CD4-positive, alpha-beta T cell treated with Interferon alpha-2 for 1 hour (primary cell): Measurements from ENCODE around the gene FBLIM1.
"Not testable (repeated sequence)": the region's sequence is repeated elsewhere in the genome, so short reads cannot be mapped to it uniquely, and the experiment has no call there.

Source experiments
- DNase-seq, 2 donors: peaks; one replicate each; pipeline ENCODE4 v3.0.0-alpha.2; 2020 to 2022

The FBLIM1 gene

DNA sequence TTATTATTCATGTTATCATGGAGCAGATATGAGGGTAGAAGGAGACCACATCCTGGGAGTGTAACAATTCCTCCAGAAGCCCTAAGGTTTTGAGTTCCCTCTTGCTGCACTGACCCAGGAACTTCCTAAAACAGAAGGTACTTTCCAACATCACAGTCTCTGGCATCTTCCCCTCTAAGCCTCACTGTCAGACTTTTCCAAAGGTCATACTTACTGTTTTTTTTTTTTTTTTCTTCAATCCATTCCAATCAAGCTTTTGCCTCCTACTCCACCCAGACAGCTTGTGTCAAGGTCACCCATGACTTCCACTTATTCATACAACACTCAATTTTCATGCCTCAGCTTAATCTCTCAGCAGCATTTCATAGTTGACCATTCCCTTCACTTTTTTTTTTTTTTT lies 67.2 kb downstream of the FBLIM1 start:
- no peak for DNase-seq

DNA sequence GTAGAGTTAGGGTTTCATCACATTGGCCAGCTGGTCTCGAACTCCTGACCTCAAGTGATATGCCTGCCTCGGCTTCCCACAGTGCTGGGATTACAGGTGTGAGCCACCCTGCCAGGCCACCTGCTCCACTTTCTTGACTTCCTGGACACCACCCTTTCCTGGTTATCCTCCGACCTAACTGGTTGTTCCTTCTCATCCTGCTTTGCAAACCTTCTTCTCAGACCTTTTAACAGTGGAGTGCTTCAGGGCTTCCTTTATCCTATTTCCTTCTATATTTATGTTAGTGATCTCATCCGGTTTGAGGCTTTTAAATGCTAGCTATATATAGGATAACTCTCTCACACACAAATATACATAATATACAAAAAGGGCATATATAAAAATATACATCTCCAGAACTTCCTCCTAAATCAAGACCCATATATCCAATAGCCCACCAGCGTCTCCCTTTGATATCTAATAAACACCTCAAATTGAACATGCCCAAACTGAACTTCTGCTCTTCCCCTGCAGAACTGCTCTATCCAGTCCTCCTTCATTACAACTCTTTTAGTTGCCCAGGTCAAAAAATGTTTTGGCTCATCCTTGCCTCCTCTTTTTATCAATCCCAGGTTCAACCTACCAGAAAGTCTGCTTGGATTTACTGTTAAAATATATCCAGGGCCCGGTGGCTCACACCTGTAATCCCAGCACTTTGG lies 68.4 kb downstream of the FBLIM1 start:
- no peak for DNase-seq

DNA sequence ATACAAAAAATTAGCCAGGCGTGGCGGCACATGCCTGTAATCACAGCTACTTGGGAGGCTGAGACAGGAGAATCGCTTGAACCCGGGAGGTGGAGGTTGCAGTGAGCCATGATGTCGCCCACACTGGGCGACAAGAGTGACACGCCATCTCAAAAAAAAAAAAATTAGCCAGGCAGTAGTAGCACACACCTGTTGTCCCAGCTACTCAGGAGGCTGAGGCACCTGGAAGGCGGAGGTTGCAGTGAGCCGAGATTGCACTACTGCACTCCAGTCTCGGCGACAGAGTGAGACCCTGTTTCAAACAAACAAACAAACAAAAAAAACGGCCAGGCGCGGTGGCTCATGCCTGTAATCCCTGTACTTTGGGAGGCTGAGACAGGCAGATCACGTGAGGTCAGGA lies 69.0 kb downstream of the FBLIM1 start:
- not testable (repeated sequence) for DNase-seq

DNA sequence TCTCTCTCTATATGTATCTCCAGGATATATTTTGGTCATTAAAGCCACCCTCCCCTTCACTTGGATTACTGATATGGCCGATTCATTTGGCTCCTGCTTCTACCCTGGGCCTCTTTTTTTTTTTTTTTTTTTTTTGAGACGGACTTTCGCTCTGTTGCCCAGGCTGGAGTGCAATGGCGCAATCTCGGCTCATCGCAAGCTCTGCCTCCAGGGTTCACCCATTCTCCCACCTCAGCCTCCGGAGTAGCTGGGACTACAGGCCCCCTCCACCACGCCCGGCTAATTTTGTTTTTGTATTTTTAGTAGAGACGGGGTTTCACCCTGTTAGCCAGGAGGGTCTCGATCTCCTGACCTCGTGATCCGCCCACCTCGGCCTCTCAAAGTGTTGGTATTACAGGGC lies 70.3 kb downstream of the FBLIM1 start:
- not testable (repeated sequence) for DNase-seq

DNA sequence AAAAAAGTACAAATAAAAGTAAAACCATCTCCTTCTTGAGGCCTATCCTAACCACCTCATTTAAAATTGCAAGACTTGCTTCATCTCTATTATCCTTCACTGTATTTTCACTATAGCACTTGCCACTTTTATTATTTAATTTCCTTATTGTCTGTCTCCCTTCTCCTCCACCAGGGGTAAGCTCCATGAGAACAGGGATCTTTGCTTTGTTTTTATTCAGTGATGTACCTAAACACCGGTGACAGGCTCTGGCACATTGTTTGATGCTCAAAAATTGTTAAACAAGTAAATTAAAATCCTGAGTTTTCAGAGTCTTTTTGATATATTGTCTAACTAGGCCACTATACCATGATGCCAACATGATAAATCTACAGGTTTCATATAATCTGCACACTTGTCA lies 71.7 kb downstream of the FBLIM1 start:
- no peak for DNase-seq

DNA sequence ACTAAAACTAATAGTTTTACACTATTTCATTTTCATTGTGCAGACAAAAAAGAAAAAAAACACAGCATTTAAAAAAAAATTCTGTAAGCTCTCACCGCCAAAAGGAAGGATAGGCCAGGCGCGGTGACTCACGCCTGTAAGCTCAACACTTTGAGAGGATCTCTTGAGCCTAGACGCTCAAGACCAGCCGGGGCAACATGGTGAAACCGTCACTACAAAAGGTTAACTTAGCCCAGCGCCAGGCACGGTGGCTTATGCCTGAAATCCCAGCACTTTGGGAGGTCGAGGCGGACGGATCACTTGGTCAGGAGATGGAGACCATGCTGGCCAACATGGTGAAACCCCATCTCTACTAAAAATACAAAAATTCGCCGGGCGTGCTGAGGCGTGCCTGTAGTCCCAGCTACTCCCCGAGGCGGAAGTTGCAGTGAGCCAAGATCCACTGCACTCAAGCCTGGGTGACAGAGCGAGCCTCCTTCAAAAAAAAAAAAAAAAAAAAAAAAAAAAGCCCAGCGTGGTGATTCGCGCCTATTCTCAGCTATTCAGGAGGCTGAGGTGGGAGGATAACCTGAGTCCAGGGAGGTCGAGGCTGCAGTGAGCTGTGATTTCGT lies 74.6 kb downstream of the FBLIM1 start:
- DNase-seq: peak; percentile 47 to 67

DNA sequence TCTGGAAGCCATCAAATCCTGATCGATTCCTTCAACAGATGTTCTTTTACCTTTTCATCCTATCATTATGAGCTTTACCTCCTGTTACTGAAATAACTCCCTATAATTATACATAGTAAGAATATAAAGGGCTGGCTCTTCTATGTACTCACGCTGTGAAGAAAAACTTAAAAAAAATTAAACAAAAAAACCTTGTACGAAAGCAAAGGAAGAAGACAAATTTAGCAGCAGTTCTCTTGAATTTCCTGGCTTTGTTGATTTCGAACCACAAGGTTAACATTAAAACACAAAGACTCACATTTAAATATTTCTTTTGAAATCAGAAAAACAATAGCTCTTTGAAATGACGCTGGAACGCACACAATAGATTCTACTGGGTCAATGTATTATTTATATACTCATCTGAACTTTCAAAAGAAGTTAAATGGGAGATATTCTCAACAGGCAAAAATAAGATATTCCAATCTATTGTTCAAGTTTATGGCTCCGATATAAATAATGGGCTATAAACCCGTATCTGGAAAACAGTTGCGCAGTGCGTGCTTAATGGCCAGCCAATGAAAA lies 75.3 kb downstream of the FBLIM1 start:
- DNase-seq: no peak

DNA sequence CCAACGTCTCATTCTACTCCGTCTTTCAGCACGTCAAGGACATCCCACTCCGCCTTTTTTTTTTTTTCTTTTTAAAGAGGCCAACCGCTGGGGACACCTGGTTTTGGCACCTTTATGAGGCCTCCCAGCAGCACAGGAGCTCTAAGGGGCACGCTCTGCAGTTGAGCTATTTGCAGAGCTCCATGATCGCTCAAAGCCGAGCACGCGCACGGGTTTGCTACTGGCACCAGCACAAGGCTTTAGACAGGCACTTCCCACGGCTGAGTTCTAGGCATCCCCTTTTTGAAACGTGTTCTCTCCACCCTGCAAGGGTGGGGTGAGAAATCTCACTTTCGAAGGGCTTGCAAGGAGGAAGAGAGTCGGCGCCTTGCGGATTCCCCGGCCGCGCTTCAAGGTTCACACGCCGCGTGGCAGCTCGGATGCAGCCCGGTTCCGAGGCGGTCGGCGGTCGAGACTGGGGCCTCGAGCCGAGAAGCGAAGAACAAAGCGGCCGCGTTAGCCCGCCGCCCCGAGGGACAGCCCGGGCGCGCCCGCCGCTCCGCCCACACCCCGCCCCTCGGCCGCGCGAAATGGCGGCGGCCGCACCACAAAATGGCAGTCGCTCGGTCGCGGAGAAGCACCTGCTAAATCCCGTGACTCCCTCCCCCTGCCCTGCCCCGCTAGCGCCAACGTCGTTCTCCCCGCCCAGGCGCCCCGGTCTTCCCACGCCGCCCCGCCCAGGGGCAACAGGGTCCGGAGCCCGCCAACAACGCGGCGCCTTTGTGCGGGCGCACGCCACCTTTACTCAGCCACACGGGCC lies 76.0 kb downstream of the FBLIM1 start:
- peak; percentile 87 to 91 for DNase-seq

DNA sequence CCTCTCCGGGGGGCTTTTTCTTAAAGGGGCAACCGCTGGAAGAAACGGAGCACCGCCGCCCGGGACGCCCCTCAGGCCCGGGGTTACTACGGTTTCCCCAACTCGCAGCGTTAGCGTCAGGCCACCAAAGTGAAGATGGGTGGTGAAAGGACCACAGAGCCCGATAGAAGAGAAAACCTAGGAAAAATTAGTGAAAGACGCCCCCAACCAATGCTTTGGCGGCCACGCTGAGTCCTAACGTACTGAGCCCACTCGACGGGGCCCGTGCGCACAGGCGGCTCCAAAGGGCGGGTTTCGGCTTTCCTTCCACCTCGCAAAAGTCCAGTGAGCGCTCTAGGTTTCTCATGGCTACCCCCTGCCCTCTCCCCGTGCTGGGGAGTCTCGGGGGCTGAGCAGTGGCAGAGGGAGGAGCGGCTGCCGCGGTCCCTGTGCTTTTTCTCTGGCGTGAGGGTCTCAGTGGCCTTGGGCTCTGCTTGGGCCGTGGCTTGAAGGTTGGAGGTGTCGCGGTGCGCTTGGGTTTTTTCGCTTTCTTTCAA lies 76.7 kb downstream of the FBLIM1 start:
- no peak for DNase-seq

DNA sequence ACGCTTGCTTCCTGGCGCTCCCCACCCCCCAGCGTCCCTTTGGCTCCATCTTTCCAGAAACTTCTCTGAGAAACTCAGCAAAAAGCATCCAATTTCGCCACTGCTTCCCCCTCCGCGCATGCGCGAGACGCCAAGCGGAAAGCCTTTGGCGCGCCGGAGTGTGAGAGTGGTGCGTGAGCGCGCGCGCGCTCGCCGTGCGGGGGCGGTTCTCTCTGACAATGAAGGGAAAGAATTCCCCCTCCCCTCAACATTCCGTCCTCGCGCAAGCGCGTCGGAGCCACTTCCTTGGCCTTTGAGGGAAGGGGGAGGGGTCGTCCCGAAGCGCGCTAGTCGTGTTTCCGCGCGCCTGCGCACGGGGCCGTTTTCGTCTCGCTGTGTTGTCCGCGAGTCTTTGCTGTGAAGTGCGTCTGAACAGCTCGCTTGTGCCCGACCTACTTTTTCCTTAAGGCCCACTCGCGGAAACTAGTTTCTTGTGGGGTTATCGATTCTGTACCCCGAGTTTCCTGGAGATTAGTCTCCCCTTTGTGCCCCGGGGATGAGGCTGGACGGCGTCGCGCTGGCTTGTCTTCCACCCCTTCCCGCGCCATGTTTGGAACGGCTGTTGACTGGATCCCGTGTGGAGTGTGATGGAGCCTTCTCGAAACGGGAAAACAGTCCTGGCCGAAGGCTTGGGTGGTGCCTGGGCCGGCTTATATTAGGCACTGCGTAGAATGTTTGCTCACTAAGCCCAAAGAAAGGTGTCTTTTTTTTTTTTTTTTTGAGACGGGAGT lies 77.3 kb downstream of the FBLIM1 start:
- DNase-seq: peak; percentile 99 to 100
